ENCODE data around the gene LMBRD2. TPM values are rescaled to one million over a fixed set of nuclear protein-coding genes. Genes with fewer than 3 reads are reported as not detected.

Gene LMBRD2
- total and polyA plus RNA-seq, 2 donors (not counting 3 experiments of a cell fraction or from before 2014, with no cell fraction given) = 1.2 to 5.2 TPM

DNA sequence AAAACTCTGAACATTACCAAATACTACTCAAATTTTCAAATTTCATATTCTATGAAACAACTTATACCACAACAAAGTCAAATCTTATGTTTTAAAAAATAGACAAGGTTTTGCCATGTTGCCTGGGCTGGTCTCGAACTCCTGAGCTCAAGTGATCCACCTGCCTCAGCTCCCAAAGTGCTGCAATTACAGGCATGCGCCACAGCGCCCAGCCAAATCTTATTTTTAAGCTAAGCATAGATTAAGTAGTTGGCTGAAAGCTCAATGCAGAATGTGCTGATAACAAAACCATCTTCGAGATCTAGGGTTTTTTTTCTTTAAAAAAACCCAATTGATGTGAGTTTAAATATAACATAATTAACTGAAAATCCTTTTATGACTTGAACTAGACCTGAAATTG is 6.4 kb downstream of the LMBRD2 start:
- dilution Hi-C loops (cut with MboI; ENCODE audit: extremely low pct_ligation_motif_present, low sequenced_read_pairs) = no loop called here
- BruUV-seq (replicated peaks) = no TSS peak

More for the DNA sequence above, 6.4 kb downstream of the LMBRD2 start:
- Histone ChIP-seq H3K4me3 (replicated peaks in 1 of 3; ENCODE audit: insufficient read depth in 1 of 3, low read depth in 1 of 3, low read length in 3 of 3) (no peak overlapping the region), H3K4me2 (ENCODE audit: insufficient read depth, low read length) (no peak overlapping the region), H3K9ac (replicated peaks; ENCODE audit: extremely low read depth, insufficient read depth, low read length) (no peak overlapping the region), H3K4me1 (ENCODE audit: control insufficient read depth, extremely low read depth, insufficient read depth, low read length) (peaks cover 5% of the 10 kb centered on the region), H3K27ac (ENCODE audit: insufficient read depth, low read depth, low read length) (no peak overlapping the region), H3K36me3 (ENCODE audit: control insufficient read depth in 2 of 2, extremely low read depth in 1 of 2, insufficient read depth in 2 of 2, low read length in 2 of 2) (no peaks in the 10 kb centered on the region), H3K9me1 (replicated peaks; ENCODE audit: control insufficient read depth, extremely low read depth, insufficient read depth, low read length) (no peaks in the 10 kb centered on the region), H4K20me1 (replicated peaks; ENCODE audit: control insufficient read depth, extremely low read depth, insufficient read depth, low read length) (no peaks in the 10 kb centered on the region), H3K27me3 (ENCODE audit: control insufficient read depth in 2 of 2, insufficient read depth in 2 of 2, low read length in 2 of 2) (no peaks in the 10 kb centered on the region), H3K9me3 (replicated peaks; ENCODE audit: control insufficient read depth, insufficient read depth, low read length) (no peaks in the 10 kb centered on the region), H3K79me2 (ENCODE audit: control insufficient read depth, insufficient read depth, low read length) (peaks cover 4% of the 10 kb centered on the region), H2AFZ (ENCODE audit: low read depth, low read length) (no peak overlapping the region)
- intact Hi-C loops (cut with micrococcal nuclease) = no loop called here
- CTCF ChIA-PET = interaction anchor here (1.0 kb wide), 1 partner anchor 66 kb away, joined by 4 read pairs; no protein-coding TSS in a partner anchor
- FAIRE-seq (no peak), DNase-seq (ENCODE audit: low read depth, low spot score) (no peak)
- POLR2A ChIA-PET = no interaction called here
- TF ChIP-seq CTCF (IDR thresholded peaks at IDR 0.05; ENCODE audit: extremely low read depth in 1 of 2, insufficient read depth in 1 of 2, low read depth in 1 of 2, low read length in 2 of 2) (no peak), MYC (IDR thresholded peaks at IDR 0.05; ENCODE audit: low read depth, low read length) (no peak), FOS (IDR thresholded peaks at IDR 0.05; ENCODE audit: borderline replicate concordance, insufficient read depth, low read length) (no peak), JUN (IDR thresholded peaks at IDR 0.05; ENCODE audit: borderline replicate concordance, insufficient read depth, insufficient read length, low read depth) (no peak), POLR2A (IDR thresholded peaks at IDR 0.05; ENCODE audit: low read depth, low read length) (no peak), MAX (IDR thresholded peaks at IDR 0.05; ENCODE audit: insufficient read depth, insufficient read length) (no peak), EZH2 (IDR thresholded peaks at IDR 0.05; ENCODE audit: borderline replicate concordance, low read depth, low read length, severe bottlenecking) (no peak), POLR2AphosphoS5 (IDR thresholded peaks at IDR 0.05; ENCODE audit: insufficient read depth, low read depth, low read length) (no peak), GATA2 (IDR thresholded peaks at IDR 0.05; ENCODE audit: insufficient read depth, insufficient read length, low read depth, low read length) (no peak)

Data from endothelial cell of umbilical vein (primary cell).